Stimulated activated CD4-positive, alpha-beta T cell treated with anti-CD3 and anti-CD28 coated beads, Interleukin-1b, Interleukin-23, amount 100 ng/mL, for 48 hours (primary cell): ENCODE results near the gene ADTRP.

Experiments
- DNase-seq: peaks from one replicate; pipeline ENCODE4 v3.0.0-alpha.2; 2020

Gene ADTRP

GRCh38 chr6:11778648-11779328 is at the start of gene ADTRP:
Gene ADTRP, minus strand, starts transcription at chr6:11778803. Its CDS starts 44 bp downstream, at chr6:11778759.
- DNase-seq, result no peak

- no peak for DNase-seq
Observed at GRCh38 chr6:11826779-11827178, 48.2 kb upstream of the ADTRP start.

- DNase-seq, result peak; percentile 13
Observed at GRCh38 chr6:11824986-11825385, 46.4 kb upstream of the ADTRP start.

GRCh38 chr6:11822346-11822745 is 43.7 kb upstream of the ADTRP start:
- no peak for DNase-seq

- DNase-seq, result no peak
Observed at GRCh38 chr6:11821781-11822180, 43.2 kb upstream of the ADTRP start.

GRCh38 chr6:11820821-11821220 is 42.2 kb upstream of the ADTRP start:
- no peak for DNase-seq

GRCh38 chr6:11819486-11819885 is 40.9 kb upstream of the ADTRP start:
- no peak for DNase-seq

GRCh38 chr6:11815231-11815630 is 36.6 kb upstream of the ADTRP start:
- no peak for DNase-seq

GRCh38 chr6:11814819-11815218 is 36.2 kb upstream of the ADTRP start:
- DNase-seq, result no peak

- no peak for DNase-seq
Observed at GRCh38 chr6:11814106-11814505, 35.5 kb upstream of the ADTRP start.

- DNase-seq, result no peak
Observed at GRCh38 chr6:11813606-11814005, 35.0 kb upstream of the ADTRP start.

GRCh38 chr6:11812951-11813350 is 34.3 kb upstream of the ADTRP start:
- no peak for DNase-seq

- DNase-seq, result no peak
Observed at GRCh38 chr6:11812439-11812838, 33.8 kb upstream of the ADTRP start.

- DNase-seq, result no peak
Observed at GRCh38 chr6:11811644-11812264, 33.2 kb upstream of the ADTRP start.

GRCh38 chr6:11810854-11811643 is 32.4 kb upstream of the ADTRP start:
- no peak for DNase-seq

GRCh38 chr6:11810039-11810541 is 31.5 kb upstream of the ADTRP start:
- no peak for DNase-seq

GRCh38 chr6:11808054-11808453 is 29.5 kb upstream of the ADTRP start:
- DNase-seq, result no peak

- no peak for DNase-seq
Observed at GRCh38 chr6:11806561-11807317, 28.1 kb upstream of the ADTRP start.

GRCh38 chr6:11805259-11806053 is 26.9 kb upstream of the ADTRP start:
- DNase-seq, result no peak

GRCh38 chr6:11804701-11805100 is 26.1 kb upstream of the ADTRP start:
- no peak for DNase-seq

- no peak for DNase-seq
Observed at GRCh38 chr6:11804135-11804534, 25.5 kb upstream of the ADTRP start.

GRCh38 chr6:11803591-11803971 is 25.0 kb upstream of the ADTRP start:
- DNase-seq, result no peak
